ENCODE data around the gene TJP3.

DNA sequence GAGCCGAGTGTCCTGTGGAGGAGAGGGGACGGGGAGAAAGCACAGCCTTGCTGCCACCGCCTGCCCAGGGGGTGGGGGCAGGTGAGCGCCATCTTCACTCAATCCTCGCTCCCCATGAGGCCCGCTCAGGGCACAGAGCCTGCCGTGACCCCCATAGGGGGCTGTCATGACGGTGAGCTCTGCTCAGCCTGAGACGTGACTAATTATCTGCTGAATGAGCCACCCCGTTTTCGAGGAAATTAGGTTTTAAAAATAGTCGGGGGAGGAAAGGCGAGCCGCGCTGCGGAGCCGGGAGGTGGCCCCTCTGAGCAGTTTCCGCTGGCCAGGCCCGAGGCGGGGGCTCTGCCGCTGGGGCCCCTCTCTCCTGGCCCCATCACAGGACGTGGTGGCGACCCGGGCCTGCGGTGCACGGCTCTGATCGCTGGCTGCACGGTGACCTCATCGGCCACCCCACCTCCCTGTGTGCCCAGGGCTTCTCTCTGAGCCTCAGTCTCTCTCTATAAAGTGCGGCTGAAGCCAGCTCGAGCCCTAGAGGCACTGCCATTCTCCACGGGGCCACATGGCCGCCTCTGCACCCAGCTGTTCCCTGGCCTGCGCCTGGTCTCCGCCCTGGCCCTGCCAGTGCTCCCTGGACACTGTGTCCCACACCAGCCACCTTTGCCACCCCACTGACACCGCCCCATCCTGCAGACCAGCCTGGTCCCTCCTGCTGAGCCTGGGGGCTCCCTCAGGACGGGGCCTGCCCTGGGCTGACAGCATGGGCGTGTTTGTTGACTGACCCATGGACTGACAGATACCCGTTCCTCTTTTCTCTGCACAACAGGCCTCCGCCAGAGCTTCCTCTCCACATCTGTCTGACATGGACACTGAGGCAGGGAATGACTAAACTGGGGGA, 36.3 kb upstream of the TJP3 start:
- TF ChIP-seq YY1 (IDR thresholded peaks at IDR 0.05; ENCODE audit: insufficient read depth, insufficient read length) (no peak), SUZ12 (IDR thresholded peaks at IDR 0.05; ENCODE audit: extremely low read depth, insufficient read depth, insufficient read length) (no peak), ZNF274 (IDR thresholded peaks at IDR 0.05; ENCODE audit: low read depth, low read length) (no peak)
